ENCODE results near the gene HEXIM2. TPM values are rescaled to one million over a fixed set of nuclear protein-coding genes. Genes with fewer than 3 reads are reported as not detected.

The HEXIM2 gene
- total RNA-seq, 1 donor from 2014 or later, result 11.5 TPM

GRCh38 chr17:45170931-45171337, 9.3 kb downstream of the HEXIM2 start:
- peaks cover 18% of the 10 kb centered on the region for H3K4me1 Mint-ChIP-seq (ENCODE audit: unreplicated experiment)
- peak overlapping the region; percentile 97 for H3K27ac Mint-ChIP-seq
- H3K9me3 Mint-ChIP-seq, result no peaks in the 10 kb centered on the region
- H3K36me3 Mint-ChIP-seq, result peaks cover 4% of the 10 kb centered on the region
- no peaks in the 10 kb centered on the region for H3K27me3 Mint-ChIP-seq
- H3K4me3 Mint-ChIP-seq, result peak overlapping the region; percentile 57
- TF ChIP-seq CTCF (conservative IDR thresholded peaks at IDR 0.05), result no peak
- no peak for DNase-seq (ENCODE audit: extremely low spot score, unreplicated experiment)

- H3K36me3 Mint-ChIP-seq, result no peaks in the 10 kb centered on the region
- no peaks in the 10 kb centered on the region for H3K9me3 Mint-ChIP-seq
- H3K4me3 Mint-ChIP-seq, result peak overlapping the region; percentile 57
- H3K27me3 Mint-ChIP-seq, result no peaks in the 10 kb centered on the region
- H3K27ac Mint-ChIP-seq, result peak overlapping the region; percentile 97
- DNase-seq (ENCODE audit: extremely low spot score, unreplicated experiment), result no peak
- TF ChIP-seq CTCF (conservative IDR thresholded peaks at IDR 0.05), result no peak
- H3K4me1 Mint-ChIP-seq (ENCODE audit: unreplicated experiment), result peaks cover 18% of the 10 kb centered on the region
Measured at GRCh38 chr17:45171338-45172231, 9.9 kb downstream of the HEXIM2 start.

- DNase-seq (ENCODE audit: extremely low spot score, unreplicated experiment), result no peak
- Mint-ChIP-seq H3K9me3 (no peaks in the 10 kb centered on the region), H3K27ac (peak overlapping the region; percentile 97), H3K4me3 (no peak overlapping the region), H3K36me3 (no peaks in the 10 kb centered on the region), H3K27me3 (no peaks in the 10 kb centered on the region), H3K4me1 (ENCODE audit: unreplicated experiment) (peaks cover 18% of the 10 kb centered on the region)
- no peak for TF ChIP-seq CTCF (conservative IDR thresholded peaks at IDR 0.05)
Measured at GRCh38 chr17:45172232-45172540, 10.5 kb downstream of the HEXIM2 start.

GRCh38 chr17:45172541-45173286, 11.0 kb downstream of the HEXIM2 start:
- Mint-ChIP-seq H3K9me3 (no peaks in the 10 kb centered on the region), H3K27me3 (no peaks in the 10 kb centered on the region), H3K36me3 (no peaks in the 10 kb centered on the region), H3K27ac (peak overlapping the region; percentile 79), H3K4me1 (ENCODE audit: unreplicated experiment) (peaks cover 18% of the 10 kb centered on the region), H3K4me3 (peak overlapping the region; percentile 61)
- no peak for TF ChIP-seq CTCF (conservative IDR thresholded peaks at IDR 0.05)
- DNase-seq (ENCODE audit: extremely low spot score, unreplicated experiment), result no peak

GRCh38 chr17:45175759-45176115, 14.1 kb downstream of the HEXIM2 start:
- TF ChIP-seq CTCF (conservative IDR thresholded peaks at IDR 0.05), result no peak
- peak overlapping the region; percentile 51 for H3K27ac Mint-ChIP-seq
- no peaks in the 10 kb centered on the region for H3K27me3 Mint-ChIP-seq

More at GRCh38 chr17:45175759-45176115, 14.1 kb downstream of the HEXIM2 start:
- Mint-ChIP-seq H3K9me3 (no peaks in the 10 kb centered on the region), H3K4me1 (ENCODE audit: unreplicated experiment) (peaks cover 13% of the 10 kb centered on the region), H3K4me3 (no peak overlapping the region), H3K36me3 (no peaks in the 10 kb centered on the region)
- DNase-seq (ENCODE audit: extremely low spot score, unreplicated experiment), result no peak
